Measurements from ENCODE around the gene TAF1C. TPM values are rescaled to one million over a fixed set of nuclear protein-coding genes. Genes with fewer than 3 reads are reported as not detected.

The TAF1C gene
- polyA plus RNA-seq, 1 of the 3 experiments (the other 2 are of a cell fraction) = 49.3 TPM

- TF ChIP-seq, protein P1, sequence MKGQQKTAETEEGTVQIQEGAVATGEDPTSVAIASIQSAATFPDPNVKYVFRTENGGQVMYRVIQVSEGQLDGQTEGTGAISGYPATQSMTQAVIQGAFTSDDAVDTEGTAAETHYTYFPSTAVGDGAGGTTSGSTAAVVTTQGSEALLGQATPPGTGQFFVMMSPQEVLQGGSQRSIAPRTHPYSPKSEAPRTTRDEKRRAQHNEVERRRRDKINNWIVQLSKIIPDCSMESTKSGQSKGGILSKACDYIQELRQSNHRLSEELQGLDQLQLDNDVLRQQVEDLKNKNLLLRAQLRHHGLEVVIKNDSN (IDR thresholded peaks at IDR 0.05; ENCODE audit: borderline replicate concordance, low read depth) = no peak
- TF ChIP-seq EP300 (IDR thresholded peaks at IDR 0.05; ENCODE audit: borderline replicate concordance in 1 of 2, low read depth in 1 of 2, low read length in 1 of 2) (no peak), POLR2AphosphoS5 (IDR thresholded peaks at IDR 0.05; ENCODE audit: low read depth, low read length) (no peak), MAX (IDR thresholded peaks at IDR 0.05; ENCODE audit: low read depth) (no peak), MEF2A (IDR thresholded peaks at IDR 0.05; ENCODE audit: borderline replicate concordance, low read depth) (no peak), PBX3 (IDR thresholded peaks at IDR 0.05) (no peak), FOSL2 (IDR thresholded peaks at IDR 0.05; ENCODE audit: borderline replicate concordance, low read depth) (no peak), ELF1 (IDR thresholded peaks at IDR 0.05) (no peak), CHD2 (IDR thresholded peaks at IDR 0.05; ENCODE audit: low read length, partially characterized antibody) (no peak), NFIC (IDR thresholded peaks at IDR 0.05; ENCODE audit: borderline replicate concordance) (no peak), GATA2 (CRISPR knock-in tag; IDR thresholded peaks at IDR 0.05) (no peak)
These were observed 38.7 kb upstream of the TAF1C start (continued) for GRCh38 chr16:84225571-84225970.

DNA sequence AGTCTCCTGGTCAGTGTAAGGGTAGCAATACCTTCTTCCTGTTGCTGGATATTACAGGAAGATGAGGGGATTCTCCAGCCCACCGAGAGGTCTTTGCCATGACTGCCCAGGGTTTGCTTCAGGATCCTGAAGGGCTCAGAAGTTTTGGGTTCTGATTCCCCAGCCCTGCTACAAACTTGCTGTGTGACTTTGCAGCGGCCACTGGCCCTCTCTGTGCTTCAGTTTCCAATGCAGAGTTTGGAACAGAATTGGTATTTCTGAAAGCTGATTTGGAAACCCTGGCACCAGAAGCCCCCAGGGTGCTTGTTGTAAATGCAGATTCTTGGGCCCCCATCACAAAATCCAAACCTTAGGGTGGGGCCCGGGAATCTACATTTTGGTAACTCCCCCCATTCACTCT is 38.3 kb upstream of the TAF1C start:
- 76% methylated on average over 2 of the region's 3 CpGs for WGBS (ENCODE audit: low lambda C conversion rate)
- no peak overlapping the region for H2AFZ ChIP-seq (ENCODE audit: low read depth)
- POLR2A ChIA-PET = no interaction called here
- H3K4me1 ChIP-seq (ENCODE audit: control insufficient read depth in 1 of 2, insufficient read depth in 2 of 2, low read depth in 1 of 2, low read length in 1 of 2) = peaks cover 5 to 21% of the 10 kb centered on the region in 2 experiments; a peak in 2 of 4 replicates
- H4K20me1 ChIP-seq (ENCODE audit: insufficient read depth) = no peaks in the 10 kb centered on the region
- H3K9me3 ChIP-seq = no peaks in the 10 kb centered on the region
- H3K4me3 ChIP-seq (ENCODE audit: low read depth in 2 of 2, low read length in 1 of 2) = no peak overlapping the region
- DNase-seq = no peak
- H3K9ac ChIP-seq = no peak overlapping the region
- H3K9me2 ChIP-seq = no peaks in the 10 kb centered on the region
- TF ChIP-seq ZBTB33 (IDR thresholded peaks at IDR 0.05; ENCODE audit: borderline replicate concordance, low read depth) (no peak), SIN3A (IDR thresholded peaks at IDR 0.05; ENCODE audit: borderline replicate concordance, low read depth, low read length) (no peak), GABPA (IDR thresholded peaks at IDR 0.05; ENCODE audit: low read depth) (no peak), POLR2AphosphoS5 (IDR thresholded peaks at IDR 0.05; ENCODE audit: low read depth, low read length) (no peak), FOSL2 (IDR thresholded peaks at IDR 0.05; ENCODE audit: borderline replicate concordance, low read depth) (no peak), SMC3 (IDR thresholded peaks at IDR 0.05; ENCODE audit: low read depth, low read length) (no peak), MAX (IDR thresholded peaks at IDR 0.05; ENCODE audit: low read depth) (no peak), RCOR1 (IDR thresholded peaks at IDR 0.05; ENCODE audit: low read length) (no peak), JUND (IDR thresholded peaks at IDR 0.05) (no peak), YY1 (IDR thresholded peaks at IDR 0.05; ENCODE audit: low read depth) (no peak), FOXJ3 (CRISPR knock-in tag; IDR thresholded peaks at IDR 0.05) (no peak), CHD2 (IDR thresholded peaks at IDR 0.05; ENCODE audit: low read length, partially characterized antibody) (no peak), CTCF (IDR thresholded peaks at IDR 0.05) (no peak), MXI1 (IDR thresholded peaks at IDR 0.05; ENCODE audit: low read depth, low read length) (no peak), TCF12 (IDR thresholded peaks at IDR 0.05) (no peak), NFIC (IDR thresholded peaks at IDR 0.05; ENCODE audit: borderline replicate concordance) (no peak), EZH2phosphoT487 (IDR thresholded peaks at IDR 0.05; ENCODE audit: borderline replicate concordance, low read depth) (no peak), TAF1 (IDR thresholded peaks at IDR 0.05; ENCODE audit: borderline replicate concordance, low read depth, low read length) (no peak)
- TF ChIP-seq, protein P1 (IDR thresholded peaks at IDR 0.05; ENCODE audit: borderline replicate concordance, low read depth) = no peak
- H3K4me2 ChIP-seq = no peak overlapping the region
- CTCF ChIA-PET = interaction anchor here (1.3 to 1.4 kb wide), 2 partner anchors 10 to 38 kb away, joined by 3 to 4 read pairs; partner anchors contain the start of gene TAF1C
- H3K36me3 ChIP-seq (replicated peaks in 1 of 2; ENCODE audit: control insufficient read depth in 1 of 2, insufficient read depth in 2 of 2, low read length in 1 of 2) = no peaks in the 10 kb centered on the region
- no peak overlapping the region for H3K27ac ChIP-seq (ENCODE audit: low read depth in 2 of 2, low read length in 1 of 2)
- peaks cover 3% of the 10 kb centered on the region for H3F3A ChIP-seq (replicated peaks; ENCODE audit: insufficient read depth)
- H3K27me3 ChIP-seq (ENCODE audit: insufficient read depth) = no peaks in the 10 kb centered on the region
- H3K79me2 ChIP-seq (ENCODE audit: insufficient read depth) = no peaks in the 10 kb centered on the region
